ENCODE measurements around the gene TVP23B. TPM values are rescaled to one million over a fixed set of nuclear protein-coding genes. Genes with fewer than 3 reads are reported as not detected.
"Not testable (repeated sequence)": the region's sequence is repeated elsewhere in the genome, so short reads cannot be mapped to it uniquely, and the experiment has no call there.

TVP23B gene
- polyA plus RNA-seq, 4 donors: 38.2 to 54.5 (median 50.6) TPM

GRCh38 chr17:18786890-18787289 lies 5.9 kb downstream of the TVP23B start:
- not testable (repeated sequence) for DNase-seq (ENCODE audit: low read depth in 4 of 4, low spot score in 3 of 4)

GRCh38 chr17:18791402-18791801 lies 10.4 kb downstream of the TVP23B start:
- DNase-seq (ENCODE audit: low read depth in 4 of 4, low spot score in 3 of 4): not testable (repeated sequence)

GRCh38 chr17:18794841-18795240 lies 13.9 kb downstream of the TVP23B start:
- DNase-seq (ENCODE audit: low read depth in 4 of 4, low spot score in 3 of 4): not testable (repeated sequence)

- DNase-seq (ENCODE audit: low read depth in 4 of 4, low spot score in 3 of 4): not testable (repeated sequence)
These were observed 15.9 kb downstream of the TVP23B start for GRCh38 chr17:18796887-18797286.

- DNase-seq (ENCODE audit: low read depth in 4 of 4, low spot score in 3 of 4): not testable (repeated sequence)
These were observed 22.7 kb downstream of the TVP23B start for GRCh38 chr17:18803458-18804245.

GRCh38 chr17:18815924-18816323 lies 34.9 kb downstream of the TVP23B start:
- DNase-seq (ENCODE audit: low read depth in 4 of 4, low spot score in 3 of 4): not testable (repeated sequence)

- DNase-seq (ENCODE audit: low read depth in 4 of 4, low spot score in 3 of 4): peak in 3 of 4 donors; percentile 27 to 39 (median 30)
These were observed 35.7 kb downstream of the TVP23B start for GRCh38 chr17:18816489-18817371.

GRCh38 chr17:18821430-18821829 lies 40.4 kb downstream of the TVP23B start:
- not testable (repeated sequence) for DNase-seq (ENCODE audit: low read depth in 4 of 4, low spot score in 3 of 4)

GRCh38 chr17:18827613-18828012 lies 46.6 kb downstream of the TVP23B start:
- DNase-seq (ENCODE audit: low read depth in 4 of 4, low spot score in 3 of 4): not testable (repeated sequence)

- DNase-seq (ENCODE audit: low read depth in 4 of 4, low spot score in 3 of 4): peak in 1 of 4 donors; percentile 10
These were observed 67.5 kb downstream of the TVP23B start for GRCh38 chr17:18848501-18848900.

GRCh38 chr17:18850679-18851078 lies 69.7 kb downstream of the TVP23B start:
- DNase-seq (ENCODE audit: low read depth in 4 of 4, low spot score in 3 of 4): no peak

- DNase-seq (ENCODE audit: low read depth in 4 of 4, low spot score in 3 of 4): no peak
These were observed 70.2 kb downstream of the TVP23B start for GRCh38 chr17:18851201-18851600.

- DNase-seq (ENCODE audit: low read depth in 4 of 4, low spot score in 3 of 4): no peak
These were observed 74.0 kb downstream of the TVP23B start for GRCh38 chr17:18854956-18855355.

GRCh38 chr17:18855831-18856569 lies 75.0 kb downstream of the TVP23B start:
- peak; percentile 87 to 93 (median 92) for DNase-seq (ENCODE audit: low read depth in 4 of 4, low spot score in 3 of 4)

Other genes with a start within 250 kb of the TVP23B start
- gene TBC1D28, start 136.8 kb upstream of the TVP23B start, polyA plus RNA-seq (ENCODE audit: insufficient read length in 4 of 4): under 1 TPM in 1 of 4 donors, not detected in 3; 0.03 TPM
- 1 to 10 TPM; 4.4 to 6.6 (median 4.7) TPM for gene FOXO3B, start 98.9 kb upstream of the TVP23B start, polyA plus RNA-seq (ENCODE audit: insufficient read length in 4 of 4)
- gene FBXW10, start 37.1 kb upstream of the TVP23B start, polyA plus RNA-seq (ENCODE audit: insufficient read length in 4 of 4): under 1 TPM; 0.32 to 0.73 (median 0.56) TPM
- 10 to 100 TPM; 56.0 to 68.6 (median 62.8) TPM for gene PRPSAP2, start 76.9 kb downstream of the TVP23B start, polyA plus RNA-seq (ENCODE audit: insufficient read length in 4 of 4)
- under 1 TPM; 0.28 to 0.59 (median 0.56) TPM for gene SLC5A10, start 171.0 kb downstream of the TVP23B start, polyA plus RNA-seq (ENCODE audit: insufficient read length in 4 of 4)
- 1 to 10 TPM; 6.9 to 8.5 (median 7.4) TPM for gene FAM83G, start 223.6 kb downstream of the TVP23B start, polyA plus RNA-seq (ENCODE audit: insufficient read length in 4 of 4)

Measured in right renal pelvis (tissue), 4 donors.